ENCODE results near the gene FGF13.

FGF13 gene

GRCh38 chrX:138651494-138651893, 60.0 kb downstream of the FGF13 start:
- DNase-seq, result no peak

GRCh38 chrX:138648568-138648967, 62.9 kb downstream of the FGF13 start:
- DNase-seq, result no peak

GRCh38 chrX:138638996-138639395, 72.5 kb downstream of the FGF13 start:
- no peak for DNase-seq
